ENCODE data around the gene XRRA1.
"Not testable (repeated sequence)": the region's sequence is repeated elsewhere in the genome, so short reads cannot be mapped to it uniquely, and the experiment has no call there.

Gene XRRA1

DNA sequence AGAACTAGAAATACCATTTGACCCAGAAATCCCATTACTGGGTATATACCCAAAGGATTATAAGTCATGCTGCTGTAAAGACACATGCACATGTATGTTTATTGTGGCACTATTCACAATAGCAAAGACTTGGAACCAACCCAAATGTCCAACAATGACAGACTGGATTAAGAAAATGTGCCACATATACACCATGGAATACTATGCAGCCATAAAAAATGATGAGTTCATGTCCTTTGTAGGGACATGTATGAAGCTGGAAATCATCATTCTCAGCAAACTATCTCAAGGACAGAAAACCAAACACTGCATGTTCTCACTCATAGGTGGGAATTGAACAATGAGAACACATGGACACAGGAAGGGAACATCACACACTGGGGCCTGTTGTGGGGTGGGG lies 55.9 kb downstream of the XRRA1 start:
- DNase-seq, H3K27me3 Mint-ChIP-seq, H3K4me3 Mint-ChIP-seq, ATAC-seq, H3K4me1 Mint-ChIP-seq, H3K27ac Mint-ChIP-seq: not testable (repeated sequence)
- peaks cover 36 to 64% of the 10 kb centered on the region in 2 donors for H3K9me3 Mint-ChIP-seq

DNA sequence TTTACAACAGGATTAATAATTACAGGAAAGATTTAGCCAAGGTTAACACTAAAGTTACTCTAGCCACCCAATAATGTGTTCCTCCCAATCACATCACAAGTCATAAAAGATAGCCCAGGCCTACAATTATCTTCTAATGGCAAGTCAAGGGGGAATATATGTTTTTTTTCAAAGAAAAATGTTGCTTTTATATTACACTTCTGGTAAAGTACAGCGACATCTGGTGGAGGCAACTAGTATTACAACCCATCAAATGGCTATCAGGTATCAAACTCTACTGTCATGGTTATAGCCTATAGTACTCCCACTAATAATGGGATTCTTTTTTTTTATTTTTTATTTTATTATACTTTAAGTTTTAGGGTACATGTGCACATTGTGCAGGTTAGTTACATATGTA lies 71.8 kb downstream of the XRRA1 start:
- no peak overlapping the region for H3K4me3 Mint-ChIP-seq
- no peaks in the 10 kb centered on the region for H3K4me1 Mint-ChIP-seq
- H3K27ac Mint-ChIP-seq, result no peak overlapping the region
- H3K27me3 Mint-ChIP-seq, result no peaks in the 10 kb centered on the region
- H3K9me3 Mint-ChIP-seq, result peaks cover 9 to 18% of the 10 kb centered on the region in 2 donors
- no peak for ATAC-seq
- no peak for DNase-seq

DNA sequence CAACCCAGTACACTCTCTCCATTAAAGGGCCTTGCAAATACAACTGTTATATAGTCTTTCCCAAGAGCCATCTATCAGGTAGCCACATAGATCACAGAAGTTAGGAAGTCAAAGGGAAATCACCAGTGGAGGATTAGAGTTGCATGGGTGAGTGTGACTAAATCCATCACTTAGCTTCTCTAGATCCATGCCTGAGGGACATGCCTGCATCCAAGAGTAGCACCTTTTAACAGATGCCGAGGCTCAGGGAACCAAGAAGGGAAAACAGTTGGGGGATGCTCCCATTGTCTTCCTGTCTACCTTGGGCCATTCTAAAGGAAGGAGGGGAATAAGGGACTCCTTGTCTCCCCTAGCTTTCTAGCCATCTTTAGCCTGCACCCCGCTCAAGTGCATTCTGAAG lies 77.9 kb downstream of the XRRA1 start:
- ATAC-seq, result no peak
- H3K9me3 Mint-ChIP-seq, result peaks cover 51 to 69% of the 10 kb centered on the region in 2 donors
- no peaks in the 10 kb centered on the region for H3K4me1 Mint-ChIP-seq

DNA sequence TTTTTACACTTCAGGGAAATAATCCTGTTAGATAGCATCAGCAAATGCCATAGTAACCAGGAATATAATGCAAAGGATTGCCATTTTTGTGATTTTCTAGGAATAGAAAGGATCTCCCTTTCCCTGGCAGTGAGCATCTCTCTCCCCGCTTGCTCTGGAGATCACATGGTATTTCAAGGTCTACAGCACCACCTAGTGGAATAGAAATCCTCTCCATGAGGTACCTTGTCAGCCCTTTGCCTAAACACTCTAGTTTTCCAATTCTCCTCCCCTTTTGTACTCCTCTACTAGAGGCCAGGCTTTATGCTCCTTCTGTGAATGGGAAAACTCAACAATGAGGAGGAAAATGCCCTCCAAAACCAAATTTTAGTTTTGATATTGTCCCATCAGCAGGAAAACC lies 78.4 kb downstream of the XRRA1 start:
- ATAC-seq (no peak), DNase-seq (no peak)
- Mint-ChIP-seq H3K27ac (no peak overlapping the region), H3K9me3 (peaks cover 51 to 73% of the 10 kb centered on the region in 2 donors), H3K4me1 (no peaks in the 10 kb centered on the region), H3K4me3 (no peak overlapping the region), H3K27me3 (no peaks in the 10 kb centered on the region)

More for the DNA sequence above, 77.9 kb downstream of the XRRA1 start:
- H3K4me3 Mint-ChIP-seq, result no peak overlapping the region
- no peaks in the 10 kb centered on the region for H3K27me3 Mint-ChIP-seq
- no peak for DNase-seq
- H3K27ac Mint-ChIP-seq, result no peak overlapping the region

DNA sequence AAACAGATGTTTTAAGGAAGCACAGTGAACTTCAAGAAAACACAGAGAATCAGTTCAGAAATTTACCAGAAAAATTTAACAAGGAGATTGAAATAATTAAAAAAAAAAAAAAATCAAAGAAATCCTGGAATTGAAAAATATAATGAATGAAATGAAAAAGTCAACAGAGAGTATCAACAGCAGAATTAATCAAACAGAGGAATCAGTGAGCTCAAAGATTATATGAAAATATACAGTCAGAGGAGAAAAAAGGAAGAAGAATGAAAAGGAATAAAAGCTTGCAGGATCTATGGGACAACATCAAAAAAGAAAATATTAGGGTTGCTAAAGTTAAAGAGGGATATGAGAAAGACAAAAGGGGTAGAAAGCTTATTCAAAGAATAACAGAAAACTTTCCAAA lies 82.3 kb downstream of the XRRA1 start:
- Mint-ChIP-seq H3K4me1 (peaks cover 5% of the 10 kb centered on the region), H3K4me3 (no peak overlapping the region), H3K9me3 (peaks cover 45 to 77% of the 10 kb centered on the region in 2 donors), H3K27me3 (no peaks in the 10 kb centered on the region), H3K27ac (no peak overlapping the region)
- no peak for ATAC-seq
- no peak for DNase-seq

DNA sequence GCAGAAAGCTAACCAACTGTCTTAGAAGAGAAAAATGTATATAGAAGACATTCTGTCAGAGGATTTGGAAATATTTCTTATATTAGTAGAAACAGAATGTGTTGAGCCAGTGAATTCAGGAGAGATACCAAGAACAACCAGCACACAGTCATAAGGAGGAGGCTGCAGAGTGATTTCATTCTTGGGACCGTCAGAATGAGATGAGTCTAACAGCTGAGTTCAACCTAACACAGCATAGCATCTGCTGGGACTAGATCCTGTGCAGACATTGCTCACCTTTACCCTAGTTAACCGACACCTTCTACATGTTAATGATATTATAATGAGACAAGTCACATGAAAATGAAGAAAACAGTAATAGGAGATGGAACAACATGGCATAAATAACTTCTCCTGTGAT lies 85.5 kb downstream of the XRRA1 start:
- Mint-ChIP-seq H3K27me3 (no peaks in the 10 kb centered on the region), H3K27ac (no peak overlapping the region)
- ATAC-seq, result no peak

DNA sequence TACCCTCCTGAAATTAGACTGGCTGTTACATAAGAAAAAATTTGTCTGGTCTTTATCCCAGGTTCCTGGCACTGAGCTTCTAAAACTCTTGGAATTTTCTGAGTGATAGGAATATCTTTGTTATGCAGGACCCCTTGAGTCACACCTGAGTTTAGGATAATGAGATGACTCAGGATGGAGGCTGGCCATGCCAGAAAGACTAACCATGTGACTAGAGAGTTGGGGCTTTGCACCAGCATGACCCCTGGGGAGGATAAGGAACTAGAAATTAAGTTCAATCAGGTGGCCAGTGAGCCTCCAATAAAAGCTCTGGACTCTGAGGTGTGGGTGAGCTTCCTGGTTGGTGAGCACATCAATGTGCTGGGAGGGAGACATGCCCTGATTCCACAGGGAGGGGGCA lies 88.1 kb downstream of the XRRA1 start:
- H3K4me1 Mint-ChIP-seq, result peaks cover 5% of the 10 kb centered on the region
- DNase-seq (no peak), ATAC-seq (no peak)
- no peaks in the 10 kb centered on the region for H3K27me3 Mint-ChIP-seq
- no peak overlapping the region for H3K27ac Mint-ChIP-seq
- no peak overlapping the region for H3K4me3 Mint-ChIP-seq
- H3K9me3 Mint-ChIP-seq, result peaks cover 0 to 32% of the 10 kb centered on the region in 2 donors

More for the DNA sequence above, 85.5 kb downstream of the XRRA1 start:
- peaks cover 5% of the 10 kb centered on the region for H3K4me1 Mint-ChIP-seq
- peaks cover 17 to 58% of the 10 kb centered on the region in 2 donors for H3K9me3 Mint-ChIP-seq
- no peak overlapping the region for H3K4me3 Mint-ChIP-seq
- no peak for DNase-seq

DNA sequence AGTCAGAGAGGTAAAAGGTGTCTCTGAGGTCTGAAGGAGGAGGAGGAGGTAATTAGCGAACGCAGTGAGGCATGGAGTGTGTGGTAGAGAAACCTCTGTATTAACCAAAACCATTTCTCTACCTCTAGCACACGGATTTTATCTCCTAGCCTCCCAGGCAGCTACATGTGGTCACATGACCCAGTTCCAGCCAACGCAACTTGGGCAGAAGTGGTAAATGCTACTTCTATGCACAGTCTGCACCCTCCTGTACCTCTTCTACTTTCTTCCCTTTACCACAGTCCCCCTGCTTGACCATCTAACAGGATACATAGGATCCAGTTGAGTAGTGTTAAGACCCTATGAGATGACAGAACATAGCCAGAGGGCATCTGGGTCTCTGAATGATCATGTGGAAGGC lies 95.7 kb downstream of the XRRA1 start:
- no peak overlapping the region for H3K4me3 Mint-ChIP-seq
- no peak for DNase-seq
- no peak overlapping the region for H3K27ac Mint-ChIP-seq
- H3K4me1 Mint-ChIP-seq, result no peaks in the 10 kb centered on the region
- no peak for ATAC-seq
- no peaks in the 10 kb centered on the region for H3K9me3 Mint-ChIP-seq
- no peaks in the 10 kb centered on the region for H3K27me3 Mint-ChIP-seq

DNA sequence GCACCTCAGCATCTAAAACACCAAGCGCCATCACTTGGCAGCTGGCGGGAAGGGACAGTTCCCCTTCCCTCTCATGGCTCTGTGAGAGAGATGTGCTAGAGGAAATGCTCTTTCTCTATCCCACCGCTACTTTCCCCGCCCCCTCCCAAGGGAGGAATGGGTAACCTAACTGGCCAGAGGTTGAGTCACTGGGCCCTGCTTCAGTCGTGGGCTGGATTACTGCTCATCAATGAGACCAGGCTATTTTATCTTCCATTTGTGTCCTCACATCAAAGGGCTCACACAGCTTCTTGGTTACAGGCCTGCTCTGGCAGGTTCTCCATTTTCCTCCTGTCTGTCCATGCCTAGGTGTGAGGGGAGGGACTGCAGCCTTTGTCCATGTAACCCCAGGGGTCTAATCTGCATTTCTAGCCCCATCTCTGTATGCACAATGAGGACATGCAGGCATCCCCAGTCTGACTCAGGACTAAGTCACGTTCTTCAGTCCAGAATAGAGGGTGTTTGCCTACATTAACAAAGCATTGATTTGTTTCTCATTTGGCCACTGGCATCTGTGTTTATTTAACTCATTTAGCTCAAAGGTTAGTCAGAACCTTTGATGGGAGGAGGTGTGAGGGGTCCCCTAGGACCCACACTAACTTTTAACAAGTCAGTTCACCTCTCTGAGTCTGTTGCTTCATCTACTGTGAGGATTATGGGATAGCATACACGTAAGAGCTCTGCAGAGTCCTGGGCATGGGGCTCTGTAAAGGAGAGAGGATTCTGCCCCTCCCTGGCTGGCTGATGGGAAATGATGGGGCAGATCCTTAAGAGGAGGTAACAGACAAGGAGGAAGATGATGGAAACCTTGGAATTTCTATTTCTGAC lies 99.1 kb downstream of the XRRA1 start:
- ATAC-seq (no peak), DNase-seq (no peak)
- peak overlapping the region; percentile 13 to 83 for H3K27ac Mint-ChIP-seq
- H3K27me3 Mint-ChIP-seq, result no peaks in the 10 kb centered on the region
- peaks cover 11% of the 10 kb centered on the region for H3K4me1 Mint-ChIP-seq
- no peak overlapping the region for H3K4me3 Mint-ChIP-seq
- H3K9me3 Mint-ChIP-seq, result no peaks in the 10 kb centered on the region

DNA sequence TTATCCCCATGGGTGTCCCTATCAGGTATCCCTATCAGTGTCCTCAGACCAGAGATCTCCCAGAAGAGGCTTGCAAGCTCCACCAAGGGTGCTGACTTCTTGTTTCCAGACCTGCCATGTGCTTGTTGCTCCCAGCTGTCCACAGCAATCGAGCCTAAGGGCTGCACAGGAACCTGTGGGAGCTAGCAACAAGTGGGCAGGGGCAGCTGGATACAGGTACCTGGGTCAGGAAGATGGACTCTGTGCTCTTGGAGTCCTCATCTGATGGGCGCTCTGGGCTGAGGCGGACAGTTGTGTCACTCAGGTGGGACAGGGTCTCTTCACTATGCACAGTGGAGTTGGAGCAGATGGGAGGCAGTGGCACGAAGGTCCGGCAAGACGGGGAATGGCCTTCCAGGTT lies 101.0 kb downstream of the XRRA1 start:
- peaks cover 11% of the 10 kb centered on the region for H3K4me1 Mint-ChIP-seq
- no peak overlapping the region for H3K4me3 Mint-ChIP-seq
- no peak for DNase-seq
- H3K9me3 Mint-ChIP-seq, result no peaks in the 10 kb centered on the region
- H3K27ac Mint-ChIP-seq, result no peak overlapping the region
- H3K27me3 Mint-ChIP-seq, result no peaks in the 10 kb centered on the region
- ATAC-seq, result no peak

DNA sequence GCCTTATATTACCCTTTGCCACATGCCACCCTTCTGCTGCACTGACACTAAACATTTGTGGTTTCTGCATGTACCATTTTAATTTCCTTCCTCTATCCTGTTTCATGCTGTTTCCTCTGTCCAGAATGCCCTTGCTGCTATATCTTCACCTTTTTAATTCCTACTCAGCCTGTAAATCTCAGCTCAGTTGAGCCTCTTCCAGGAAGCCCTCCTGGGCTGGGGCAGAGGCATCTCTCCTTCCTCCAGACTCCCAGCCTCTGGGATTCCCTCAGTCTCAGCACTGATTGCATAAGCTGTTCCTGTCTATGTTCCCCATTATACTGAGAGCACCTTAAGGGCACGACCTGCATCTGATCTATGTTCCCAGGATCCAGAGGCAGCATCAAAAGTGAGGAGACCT lies 101.5 kb downstream of the XRRA1 start:
- no peaks in the 10 kb centered on the region for H3K27me3 Mint-ChIP-seq
- DNase-seq, result no peak
- no peak for ATAC-seq
- no peak overlapping the region for H3K27ac Mint-ChIP-seq
- H3K9me3 Mint-ChIP-seq, result no peaks in the 10 kb centered on the region
- H3K4me3 Mint-ChIP-seq, result no peak overlapping the region
- peaks cover 11% of the 10 kb centered on the region for H3K4me1 Mint-ChIP-seq

DNA sequence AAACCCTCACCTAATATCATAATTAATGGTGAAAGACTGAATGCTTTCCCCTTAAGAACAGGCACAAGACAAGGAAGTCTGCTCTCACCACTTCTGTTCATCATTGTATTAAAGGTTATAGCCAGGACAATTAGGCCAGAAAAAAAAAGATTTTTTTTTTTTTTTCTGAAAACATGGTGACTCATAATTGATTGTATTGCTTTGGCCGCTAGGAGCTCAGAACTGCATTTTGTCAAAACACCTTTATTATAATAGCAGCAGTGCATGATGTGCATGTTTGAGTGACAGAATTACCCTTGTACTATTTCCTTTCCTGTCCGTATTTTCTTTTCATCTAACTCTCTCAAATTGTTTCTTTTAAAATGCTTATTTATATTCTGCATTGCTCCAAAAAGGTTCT lies 102.1 kb downstream of the XRRA1 start:
- H3K4me3 Mint-ChIP-seq, result no peak overlapping the region
- H3K27me3 Mint-ChIP-seq, result no peaks in the 10 kb centered on the region
- no peak overlapping the region for H3K27ac Mint-ChIP-seq
- no peak for DNase-seq
- no peak for ATAC-seq
- peaks cover 11% of the 10 kb centered on the region for H3K4me1 Mint-ChIP-seq
- no peaks in the 10 kb centered on the region for H3K9me3 Mint-ChIP-seq

DNA sequence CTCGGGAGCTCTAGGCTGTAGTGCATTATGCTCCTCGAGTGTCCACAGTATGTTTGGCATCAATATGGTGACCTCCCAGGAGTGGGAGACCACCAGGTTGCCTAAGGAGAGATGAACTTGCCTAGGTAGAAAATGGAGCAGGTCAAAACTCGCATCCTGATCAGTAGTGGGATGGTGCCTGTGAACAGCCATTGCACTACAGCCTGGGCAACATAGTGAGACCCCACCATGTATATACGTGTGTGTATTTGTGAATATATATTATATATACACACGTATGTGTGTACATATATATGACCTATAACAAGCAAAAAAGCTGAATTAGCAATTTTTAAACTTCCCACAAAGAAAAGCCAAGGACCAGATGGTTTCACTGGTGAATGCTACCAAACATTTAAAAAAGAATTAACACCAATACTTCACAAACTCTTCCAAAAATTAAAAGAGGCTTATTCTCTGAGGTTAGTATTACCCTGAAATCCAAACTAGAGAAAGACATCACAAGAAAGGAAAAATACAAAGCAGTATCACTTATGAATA lies 102.8 kb downstream of the XRRA1 start:
- H3K27me3 Mint-ChIP-seq, result no peaks in the 10 kb centered on the region
- no peak for ATAC-seq
- no peak for DNase-seq
- peaks cover 11% of the 10 kb centered on the region for H3K4me1 Mint-ChIP-seq
- no peak overlapping the region for H3K27ac Mint-ChIP-seq
- no peaks in the 10 kb centered on the region for H3K9me3 Mint-ChIP-seq
- H3K4me3 Mint-ChIP-seq, result no peak overlapping the region

DNA sequence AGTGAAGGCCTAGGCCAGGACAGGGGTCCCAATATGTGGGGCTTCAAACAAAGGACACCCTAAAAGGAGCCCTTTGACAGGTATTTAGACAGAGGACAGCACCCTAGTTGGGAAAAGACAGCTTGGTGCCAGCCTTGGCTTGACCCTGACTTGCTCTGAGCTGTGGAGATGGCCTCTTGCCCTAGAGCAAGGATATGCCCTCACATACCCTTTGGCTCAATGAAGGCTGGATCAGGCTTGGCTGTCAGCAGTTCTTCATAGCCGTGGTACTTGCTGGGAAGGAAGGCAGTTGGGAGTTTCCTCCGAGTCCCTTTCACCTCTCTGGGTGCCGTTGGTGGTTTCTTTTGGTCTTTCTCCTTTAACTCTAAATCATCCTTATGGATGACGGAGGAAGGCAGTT lies 104.0 kb downstream of the XRRA1 start:
- Mint-ChIP-seq H3K4me1 (peaks cover 11% of the 10 kb centered on the region), H3K4me3 (no peak overlapping the region), H3K27ac (no peak overlapping the region), H3K9me3 (no peaks in the 10 kb centered on the region), H3K27me3 (no peaks in the 10 kb centered on the region)
- ATAC-seq (no peak), DNase-seq (no peak)

DNA sequence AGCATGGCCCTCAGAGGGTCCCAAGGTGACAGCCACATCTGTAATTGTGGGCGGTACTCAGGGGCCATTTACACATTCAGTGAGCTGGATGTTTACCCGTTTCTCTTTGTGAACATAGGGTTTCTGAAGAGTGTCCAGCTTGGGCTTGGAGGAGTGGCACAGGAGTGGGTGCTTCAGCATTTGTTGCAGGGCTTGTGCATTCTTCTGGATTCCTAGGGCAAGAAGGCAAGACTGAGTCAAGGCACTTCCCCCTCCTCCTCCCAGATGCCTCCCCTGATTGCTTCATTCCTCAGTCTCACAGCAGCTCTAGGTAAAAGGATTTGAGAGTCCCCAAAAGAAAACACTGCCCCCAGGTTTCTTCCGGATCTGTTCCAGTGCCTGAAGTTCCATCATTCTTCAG lies 104.8 kb downstream of the XRRA1 start:
- no peak overlapping the region for H3K4me3 Mint-ChIP-seq
- no peak for ATAC-seq
- peaks cover 11% of the 10 kb centered on the region for H3K4me1 Mint-ChIP-seq
- no peaks in the 10 kb centered on the region for H3K9me3 Mint-ChIP-seq
- H3K27ac Mint-ChIP-seq, result no peak overlapping the region
- H3K27me3 Mint-ChIP-seq, result no peaks in the 10 kb centered on the region
- DNase-seq, result no peak

DNA sequence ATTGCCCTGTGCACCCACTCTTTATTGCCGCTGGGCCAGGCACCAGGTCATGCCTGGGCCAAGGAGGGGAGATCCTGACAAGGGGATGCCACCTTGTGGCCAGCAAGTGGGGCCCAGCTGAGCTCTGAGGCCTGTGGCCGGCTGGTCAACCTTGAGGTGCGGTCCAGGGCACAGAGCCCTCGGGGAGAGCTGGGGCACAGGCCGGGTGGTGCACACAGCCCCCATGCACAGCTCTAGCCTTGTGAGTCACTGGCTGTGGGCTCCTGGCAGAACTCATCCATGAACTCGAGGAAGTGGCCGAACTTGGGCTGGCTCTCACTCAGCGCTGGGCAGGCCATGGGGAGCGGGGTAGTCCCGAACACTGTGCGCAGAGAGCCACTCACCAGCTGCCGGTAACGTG lies 105.9 kb downstream of the XRRA1 start:
- Mint-ChIP-seq H3K4me3 (no peak overlapping the region), H3K27ac (no peak overlapping the region), H3K4me1 (peaks cover 11% of the 10 kb centered on the region), H3K9me3 (no peaks in the 10 kb centered on the region), H3K27me3 (no peaks in the 10 kb centered on the region)
- ATAC-seq (no peak), DNase-seq (no peak)

DNA sequence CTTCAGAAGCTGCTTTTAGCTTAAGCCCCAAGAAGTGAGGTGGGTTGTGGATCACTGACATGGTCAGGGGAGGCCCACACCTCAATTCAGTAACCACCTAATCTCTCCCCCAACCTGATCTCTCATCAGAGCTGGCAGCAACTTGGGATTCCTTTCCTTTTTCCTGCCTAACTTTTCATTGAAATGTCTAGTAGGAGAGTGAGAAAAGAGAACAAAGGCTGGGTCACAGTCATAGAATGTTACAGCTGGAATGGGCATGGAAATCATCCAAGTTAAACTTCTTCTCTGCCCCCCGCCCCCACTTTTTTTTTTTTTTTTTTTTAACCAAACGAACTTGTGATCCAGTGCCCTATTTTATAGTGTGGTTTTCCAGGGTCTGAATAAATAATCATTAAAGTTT lies 108.4 kb downstream of the XRRA1 start:
- DNase-seq, result no peak
- no peaks in the 10 kb centered on the region for H3K9me3 Mint-ChIP-seq
- no peak for ATAC-seq
- H3K4me3 Mint-ChIP-seq, result no peak overlapping the region
- no peak overlapping the region for H3K27ac Mint-ChIP-seq
- H3K27me3 Mint-ChIP-seq, result no peaks in the 10 kb centered on the region
- H3K4me1 Mint-ChIP-seq, result no peaks in the 10 kb centered on the region
